Tibial artery (tissue), 4 donors: ENCODE data around the gene AAGAB.

Source experiments
- DNase-seq, 2 donors: peaks; one replicate each; pipeline ENCODE4 v3.0.0-alpha.2; 2019
- H3K27ac ChIP-seq, 2 donors: fragments of 200-600 bp; sonication (generic) in 1 of 2; 1 replicate in 1 of 2; 2 replicates in 1 of 2; pipeline ENCODE4 v1.5.1; 2018 to 2019; ENCODE audit warnings: mild to moderate bottlenecking in 1 of 2
- H3K27me3 ChIP-seq, 2 donors: fragments of 200-600 bp; sonication (generic) in 1 of 2; one replicate each; pipeline versions ENCODE4 v1.5.1 to v1.6.0; 2016 to 2019
- H3K36me3 ChIP-seq, 3 donors: fragments of 200-600 bp; sonication (generic) in 2 of 3; one replicate each; pipeline ENCODE4 v1.5.1; 2016 to 2019; ENCODE audit warnings: mild to moderate bottlenecking in 2 of 3
- H3K4me1 ChIP-seq, 4 donors: fragments of 200-600 bp; sonication (generic) in 2 of 4; 1 replicate in 3 of 4; 2 replicates in 1 of 4; pipeline ENCODE4 v1.5.1; 2016 to 2019
- H3K4me3 ChIP-seq, 2 donors: fragments of 200-600 bp; sonication (generic) in 1 of 2; 1 replicate in 1 of 2; 2 replicates in 1 of 2; pipeline ENCODE4 v1.5.1; 2018 to 2019; ENCODE audit warnings: mild to moderate bottlenecking in 2 of 2
- H3K9me3 ChIP-seq, 3 donors: fragments of 200-600 bp; sonication (generic) in 1 of 3; one replicate each; pipeline ENCODE4 v1.5.1; 2016 to 2019
- CTCF ChIP-seq, 2 experiments: fragments of 200-600 bp in 1 of 2; fragments of 450-650 bp in 1 of 2; IDR thresholded peaks; one replicate each; pipeline ENCODE4 v1.5.1; 2017 to 2019; ENCODE audit warnings: antibody characterized with exemption in 2 of 2, mild to moderate bottlenecking in 1 of 2, moderate library complexity in 1 of 2
- intact Hi-C: fragments of 100-400 bp; cut with DNase I; formaldehyde crosslinking; loops from one replicate; pipeline ENCODE4 v1.15.0; 2023; ENCODE audit warnings: low total_unique reads

Gene AAGAB

GRCh38 chr15:67240235-67241131 is 14.0 kb downstream of the AAGAB start:
- Histone ChIP-seq H3K27ac (no peak overlapping the region), H3K4me3 (no peak overlapping the region), H3K36me3 (peaks cover 0 to under 1% (median 0%) of the 10 kb centered on the region in 3 donors), H3K9me3 (no peaks in the 10 kb centered on the region), H3K4me1 (peaks cover 0 to 7% (median 0%) of the 10 kb centered on the region in 4 donors), H3K27me3 (no peaks in the 10 kb centered on the region)
- TF ChIP-seq CTCF (IDR thresholded peaks at IDR 0.05), result no peak
- DNase-seq, result no peak
- intact Hi-C loops, result no loop called here

- H3K27ac ChIP-seq, result no peak overlapping the region
- no peak for TF ChIP-seq CTCF (IDR thresholded peaks at IDR 0.05)
- no peaks in the 10 kb centered on the region for H3K9me3 ChIP-seq
- intact Hi-C loops, result no loop called here
- no peak overlapping the region for H3K4me3 ChIP-seq
- no peak for DNase-seq
- peaks cover 25 to 43% (median 31%) of the 10 kb centered on the region in 3 donors for H3K36me3 ChIP-seq
- H3K27me3 ChIP-seq, result no peaks in the 10 kb centered on the region
- H3K4me1 ChIP-seq, result no peaks in the 10 kb centered on the region
These were observed 21.9 kb downstream of the AAGAB start for GRCh38 chr15:67232591-67232990.

- no peak for TF ChIP-seq CTCF (IDR thresholded peaks at IDR 0.05)
- no peak for DNase-seq
- Histone ChIP-seq H3K9me3 (no peaks in the 10 kb centered on the region), H3K4me3 (no peak overlapping the region), H3K27me3 (no peaks in the 10 kb centered on the region), H3K4me1 (no peaks in the 10 kb centered on the region), H3K27ac (no peak overlapping the region), H3K36me3 (peaks cover 25 to 43% (median 31%) of the 10 kb centered on the region in 3 donors)
- intact Hi-C loops, result no loop called here
These were observed 24.0 kb downstream of the AAGAB start for GRCh38 chr15:67230504-67230903.

- H3K27ac ChIP-seq, result no peak overlapping the region
- no peaks in the 10 kb centered on the region for H3K4me1 ChIP-seq
- no peak overlapping the region for H3K4me3 ChIP-seq
- DNase-seq, result no peak
- H3K36me3 ChIP-seq, result peaks cover 25 to 38% (median 26%) of the 10 kb centered on the region in 3 donors
- intact Hi-C loops, result no loop called here
- H3K9me3 ChIP-seq, result no peaks in the 10 kb centered on the region
- TF ChIP-seq CTCF (IDR thresholded peaks at IDR 0.05), result no peak
- H3K27me3 ChIP-seq, result no peaks in the 10 kb centered on the region
These were observed 26.2 kb downstream of the AAGAB start for GRCh38 chr15:67228286-67228685.

- no peak for DNase-seq
- no peak for TF ChIP-seq CTCF (IDR thresholded peaks at IDR 0.05)
- H3K4me3 ChIP-seq, result no peak overlapping the region
- H3K27ac ChIP-seq, result no peak overlapping the region
- H3K36me3 ChIP-seq, result peaks cover 25 to 35% (median 26%) of the 10 kb centered on the region in 3 donors
- no peaks in the 10 kb centered on the region for H3K4me1 ChIP-seq
- no peaks in the 10 kb centered on the region for H3K27me3 ChIP-seq
- intact Hi-C loops, result no loop called here
- no peaks in the 10 kb centered on the region for H3K9me3 ChIP-seq
These were observed 26.6 kb downstream of the AAGAB start for GRCh38 chr15:67227846-67228245.
